HepG2 (cell line): ENCODE measurements around the gene MMP24OS. TPM values are rescaled to one million over a fixed set of nuclear protein-coding genes. Genes with fewer than 3 reads are reported as not detected.

Experiments
- ATAC-seq: fragments of 200-7000 bp; cut with Tn5 transposase; 3 replicates; pipeline ENCODE4 v1.9.1; 2020; ENCODE audit warnings: mild to moderate bottlenecking, moderate library complexity
- BruUV-seq: library from RNA; stranded (reverse); fragments of 400-500 nt; replicated peaks from 2 replicates; lab custom pipeline; 2021; lab: Mats Ljungman, UMichigan
- CTCF ChIA-PET: fragments of 300-600 bp; formaldehyde crosslinking; extraction: SDS; loops from one replicate; lab custom pipeline; 2021; ENCODE audit warnings: low total read pairs, inconsistent platforms, low intra/inter-chr PET ratio; lab: Yijun Ruan, JAX
- POLR2A ChIA-PET: fragments of 350-600 bp; sonication (Branson Sonifier 250); formaldehyde crosslinking; loops from one replicate; lab custom pipeline; 2020; ENCODE audit warnings: antibody characterized with exemption, inconsistent platforms; lab: Yijun Ruan, JAX
- DNase-seq: peaks from one replicate; pipeline ENCODE4 v3.0.0-alpha.2; 2015; ENCODE audit warnings: low spot score
- FAIRE-seq: peaks from 3 replicates; lab custom pipeline; 2011; peaks lifted over from hg19 to GRCh38; lab: Jason Lieb, UNC
- H2AFZ ChIP-seq: one replicate; pipeline ENCODE4 v1.6.1; 2011; ENCODE audit warnings: low read length, inconsistent platforms
- H3K27ac ChIP-seq: fragments of 300-600 bp; 3 replicates; pipeline ENCODE4 v1.8.0; 2011; ENCODE audit warnings: mixed run types, mild to moderate bottlenecking, mixed read lengths, low read length, inconsistent platforms; ENCODE audit not compliant: insufficient read depth; ENCODE audit errors: extremely low read length
- H3K27me3 ChIP-seq, 2 experiments: fragments of 200-600 bp in 1 of 2; 2 replicates in 1 of 2; 3 replicates in 1 of 2; pipeline versions ENCODE4 v1.6.0 to v1.8.0; 2011; ENCODE audit warnings: low read length in 2 of 2, mild to moderate bottlenecking in 2 of 2, moderate library complexity in 2 of 2, inconsistent platforms in 1 of 2; ENCODE audit not compliant: insufficient read depth in 2 of 2, control insufficient read depth in 1 of 2
- H3K36me3 ChIP-seq, 2 experiments: fragments of 200-600 bp in 1 of 2; replicated peaks in 1 of 2; 2 replicates in 1 of 2; 3 replicates in 1 of 2; pipeline versions ENCODE4 v1.5.1 to v1.8.0; 2011; ENCODE audit warnings: low read length in 2 of 2, inconsistent platforms in 1 of 2; ENCODE audit not compliant: insufficient read depth in 2 of 2, control insufficient read depth in 1 of 2
- H3K4me1 ChIP-seq: 2 replicates; pipeline ENCODE4 v1.5.1; 2012; ENCODE audit warnings: low read length, inconsistent platforms; ENCODE audit not compliant: insufficient read depth
- H3K4me2 ChIP-seq: 2 replicates; pipeline ENCODE4 v1.6.0; 2011; ENCODE audit warnings: low read depth, low read length, inconsistent platforms
- H3K4me3 ChIP-seq, 3 experiments: fragments of 200-600 bp in 1 of 3; sonication (generic), shearing (Covaris generic) in 1 of 3; replicated peaks in 1 of 3; 2 replicates each; pipeline ENCODE4 v1.5.1; 2011 to 2016; ENCODE audit warnings: low read length in 3 of 3, inconsistent platforms in 2 of 3, low read depth in 2 of 3, mild to moderate bottlenecking in 2 of 3, control low read depth in 1 of 3, mixed read lengths in 1 of 3; ENCODE audit not compliant: insufficient read depth in 1 of 3
- H3K79me2 ChIP-seq: one replicate; pipeline ENCODE4 v1.6.1; 2011; ENCODE audit warnings: low read length, inconsistent platforms; ENCODE audit not compliant: insufficient read depth
- H3K9ac ChIP-seq: 2 replicates; pipeline ENCODE4 v1.6.0; 2011; ENCODE audit warnings: mild to moderate bottlenecking, low read depth, low read length, inconsistent platforms; ENCODE audit not compliant: insufficient read depth
- H3K9me3 ChIP-seq: 2 replicates; pipeline ENCODE4 v1.5.1; 2012; ENCODE audit warnings: mild to moderate bottlenecking, low read length
- H4K20me1 ChIP-seq: 2 replicates; pipeline ENCODE4 v1.6.0; 2011; ENCODE audit warnings: inconsistent platforms, mild to moderate bottlenecking, low read length, moderate library complexity; ENCODE audit not compliant: insufficient read depth
- ZNF614 ChIP-seq: IDR thresholded peaks from 2 replicates; pipeline ENCODE4 v1.6.1; 2018; ENCODE audit warnings: missing biosample characterization, missing genetic modification reagents, inconsistent platforms, borderline replicate concordance
- WGBS: methylation state at CpG from one replicate; pipeline ENCODE4 v1.1.6; 2017; ENCODE audit warnings: low lambda C conversion rate; 5-methylcytosine and 5-hydroxymethylcytosine counted together
- in situ Hi-C: cut with HindIII; loops from 2 replicates; pipeline ENCODE4 v1.10.0; 2017; ENCODE audit warnings: low pct_unique_long_range_greater_than_20kb; ENCODE audit not compliant: extremely low pct_ligation_motif_present
- intact Hi-C: fragments of 100-400 bp; cut with micrococcal nuclease; formaldehyde crosslinking; loops from one replicate; pipeline ENCODE4 v1.10.0; 2022; ENCODE audit not compliant: unreplicated experiment
- polyA plus RNA-seq, 8 experiments: library from polyadenylated mRNA; depleted of rRNA in 3 of 8; stranded (reverse) in 7 of 8; unstranded in 1 of 8; fragments of >200 nt; fragmentation: Illumina TruSeq in 4 of 8; extraction: Trizol in 4 of 8; gene quantifications; 2 replicates each; pipeline versions ENCODE4 v1.2.1 to v1.2.3, GENCODE V29; 2011 to 2016; ENCODE audit warnings: low read depth in 4 of 8, missing spikeins in 1 of 8, mixed read lengths in 1 of 8; ENCODE audit not compliant: insufficient read depth in 1 of 8
- total RNA-seq, 5 experiments: library from RNA; depleted of rRNA; stranded (reverse); fragments of >200 nt; fragmentation: Illumina TruSeq; extraction: Trizol; gene quantifications; 2 replicates each; pipeline ENCODE4 v1.2.3, GENCODE V29; 2016; ENCODE audit warnings: low read depth in 1 of 5
- TF ChIP-seq, protein P1 (sequence below): sonication (generic); formaldehyde crosslinking; IDR thresholded peaks from 2 replicates; pipeline ENCODE4 v1.5.1; 2020; ENCODE audit warnings: mild to moderate bottlenecking, missing genetic modification reagents, moderate library complexity

Gene MMP24OS
- total and polyA plus RNA-seq, 2 of the 13 experiments (the other 11 are each of a cell fraction or from before 2014, with no cell fraction given): 6.0 to 8.5 TPM

- no peaks in the 10 kb centered on the region for H3K9me3 ChIP-seq
- H3K4me1 ChIP-seq: peaks cover 34% of the 10 kb centered on the region
- WGBS: 65% methylated on average over 5 of the region's 5 CpGs
- DNase-seq (no peak), FAIRE-seq (no peak), ATAC-seq (0 out of 3 replicates have a peak, but pooled peaks have one; percentile 1)
- H3K4me3 ChIP-seq: no peak overlapping the region
- no peaks in the 10 kb centered on the region for H4K20me1 ChIP-seq
- ChIA-PET POLR2A (interaction anchor here (2.3 to 3.3 kb wide), 3 partner anchors 8 to 14 kb away, joined by 7 to 19 read pairs (median 10); partner anchors contain the start of gene EIF6), CTCF (no interaction called here)
- no peak for TF ChIP-seq ZNF614 (CRISPR knock-in tag)
- TF ChIP-seq, protein P1, sequence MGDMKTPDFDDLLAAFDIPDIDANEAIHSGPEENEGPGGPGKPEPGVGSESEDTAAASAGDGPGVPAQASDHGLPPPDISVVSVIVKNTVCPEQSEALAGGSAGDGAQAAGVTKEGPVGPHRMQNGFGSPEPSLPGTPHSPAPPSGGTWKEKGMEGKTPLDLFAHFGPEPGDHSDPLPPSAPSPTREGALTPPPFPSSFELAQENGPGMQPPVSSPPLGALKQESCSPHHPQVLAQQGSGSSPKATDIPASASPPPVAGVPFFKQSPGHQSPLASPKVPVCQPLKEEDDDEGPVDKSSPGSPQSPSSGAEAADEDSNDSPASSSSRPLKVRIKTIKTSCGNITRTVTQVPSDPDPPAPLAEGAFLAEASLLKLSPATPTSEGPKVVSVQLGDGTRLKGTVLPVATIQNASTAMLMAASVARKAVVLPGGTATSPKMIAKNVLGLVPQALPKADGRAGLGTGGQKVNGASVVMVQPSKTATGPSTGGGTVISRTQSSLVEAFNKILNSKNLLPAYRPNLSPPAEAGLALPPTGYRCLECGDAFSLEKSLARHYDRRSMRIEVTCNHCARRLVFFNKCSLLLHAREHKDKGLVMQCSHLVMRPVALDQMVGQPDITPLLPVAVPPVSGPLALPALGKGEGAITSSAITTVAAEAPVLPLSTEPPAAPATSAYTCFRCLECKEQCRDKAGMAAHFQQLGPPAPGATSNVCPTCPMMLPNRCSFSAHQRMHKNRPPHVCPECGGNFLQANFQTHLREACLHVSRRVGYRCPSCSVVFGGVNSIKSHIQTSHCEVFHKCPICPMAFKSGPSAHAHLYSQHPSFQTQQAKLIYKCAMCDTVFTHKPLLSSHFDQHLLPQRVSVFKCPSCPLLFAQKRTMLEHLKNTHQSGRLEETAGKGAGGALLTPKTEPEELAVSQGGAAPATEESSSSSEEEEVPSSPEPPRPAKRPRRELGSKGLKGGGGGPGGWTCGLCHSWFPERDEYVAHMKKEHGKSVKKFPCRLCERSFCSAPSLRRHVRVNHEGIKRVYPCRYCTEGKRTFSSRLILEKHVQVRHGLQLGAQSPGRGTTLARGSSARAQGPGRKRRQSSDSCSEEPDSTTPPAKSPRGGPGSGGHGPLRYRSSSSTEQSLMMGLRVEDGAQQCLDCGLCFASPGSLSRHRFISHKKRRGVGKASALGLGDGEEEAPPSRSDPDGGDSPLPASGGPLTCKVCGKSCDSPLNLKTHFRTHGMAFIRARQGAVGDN (CRISPR knock-in tag): 0 out of 2 replicates have a peak, but pooled peaks have one; percentile 3
- peaks cover 3 to 9% of the 10 kb centered on the region in 2 experiments; a peak in 3 of 5 replicates for H3K36me3 ChIP-seq
- no peaks in the 10 kb centered on the region for H3K79me2 ChIP-seq
- H3K9ac ChIP-seq: no peak overlapping the region
- intact Hi-C loops (no loop called here), in situ Hi-C loops (loop anchor here (5.0 kb wide), 1 partner anchor 34 kb away; no protein-coding TSS in a partner anchor)
- no peak overlapping the region for H3K27ac ChIP-seq
- BruUV-seq: no TSS peak
- peaks cover 5 to 29% of the 10 kb centered on the region in 2 experiments for H3K27me3 ChIP-seq
- H2AFZ ChIP-seq: no peak overlapping the region
- no peak overlapping the region for H3K4me2 ChIP-seq
Measured at GRCh38 chr20:35298264-35298663, 20.3 kb upstream of the MMP24OS start.
